Breast epithelium (tissue), 3 donors: Measurements from ENCODE around the gene TMEM207.

Source experiments
- POLR2A ChIP-seq: fragments of 450-650 bp; IDR thresholded peaks from one replicate; pipeline ENCODE4 v1.6.1; 2016; ENCODE audit warnings: antibody characterized with exemption, mild to moderate bottlenecking, moderate library complexity
- TF ChIP-seq, protein P1 (sequence below), 3 donors: fragments of 450-650 bp; IDR thresholded peaks; one replicate each; pipeline ENCODE4 v1.5.1; 2016 to 2017; ENCODE audit warnings: antibody characterized with exemption in 3 of 3, mild to moderate bottlenecking in 3 of 3, moderate library complexity in 3 of 3

GRCh38 chr3:190495796-190496195, 46.1 kb upstream of the TMEM207 start:
- TF ChIP-seq, protein P1, sequence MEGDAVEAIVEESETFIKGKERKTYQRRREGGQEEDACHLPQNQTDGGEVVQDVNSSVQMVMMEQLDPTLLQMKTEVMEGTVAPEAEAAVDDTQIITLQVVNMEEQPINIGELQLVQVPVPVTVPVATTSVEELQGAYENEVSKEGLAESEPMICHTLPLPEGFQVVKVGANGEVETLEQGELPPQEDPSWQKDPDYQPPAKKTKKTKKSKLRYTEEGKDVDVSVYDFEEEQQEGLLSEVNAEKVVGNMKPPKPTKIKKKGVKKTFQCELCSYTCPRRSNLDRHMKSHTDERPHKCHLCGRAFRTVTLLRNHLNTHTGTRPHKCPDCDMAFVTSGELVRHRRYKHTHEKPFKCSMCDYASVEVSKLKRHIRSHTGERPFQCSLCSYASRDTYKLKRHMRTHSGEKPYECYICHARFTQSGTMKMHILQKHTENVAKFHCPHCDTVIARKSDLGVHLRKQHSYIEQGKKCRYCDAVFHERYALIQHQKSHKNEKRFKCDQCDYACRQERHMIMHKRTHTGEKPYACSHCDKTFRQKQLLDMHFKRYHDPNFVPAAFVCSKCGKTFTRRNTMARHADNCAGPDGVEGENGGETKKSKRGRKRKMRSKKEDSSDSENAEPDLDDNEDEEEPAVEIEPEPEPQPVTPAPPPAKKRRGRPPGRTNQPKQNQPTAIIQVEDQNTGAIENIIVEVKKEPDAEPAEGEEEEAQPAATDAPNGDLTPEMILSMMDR (IDR thresholded peaks at IDR 0.05): no peak
- no peak for TF ChIP-seq POLR2A
